Activated T-helper 9 cell treated with anti-CD3 and anti-CD28 coated beads, Interleukin-2, amount 50 U/mL, for 16 hours (primary cell): ENCODE data around the gene AGBL4.
"Not testable (repeated sequence)": the region's sequence is repeated elsewhere in the genome, so short reads cannot be mapped to it uniquely, and the experiment has no call there.

Experiments used
- DNase-seq: peaks from one replicate; pipeline ENCODE4 v3.0.0-alpha.2; 2020; ENCODE audit warnings: low read depth

Gene AGBL4

GRCh38 chr1:49036700-49037099 is 987.1 kb downstream of the AGBL4 start:
- DNase-seq, result no peak

GRCh38 chr1:49028396-49028795 is 995.4 kb downstream of the AGBL4 start:
- no peak for DNase-seq

GRCh38 chr1:49026230-49026811 is 997.4 kb downstream of the AGBL4 start:
- DNase-seq, result no peak

- no peak for DNase-seq
Observed at GRCh38 chr1:49016030-49016977, 1007.5 kb downstream of the AGBL4 start.

- no peak for DNase-seq
Observed at GRCh38 chr1:49013079-49013478, 1010.7 kb downstream of the AGBL4 start.

GRCh38 chr1:49002981-49003380 is 1020.8 kb downstream of the AGBL4 start:
- DNase-seq, result not testable (repeated sequence)

GRCh38 chr1:48999321-48999720 is 1024.4 kb downstream of the AGBL4 start:
- DNase-seq, result no peak

GRCh38 chr1:48996311-48996710 is 1027.4 kb downstream of the AGBL4 start:
- no peak for DNase-seq

GRCh38 chr1:48988633-48989197 is 1035.0 kb downstream of the AGBL4 start:
- no peak for DNase-seq

GRCh38 chr1:48979940-48980339 is 1043.8 kb downstream of the AGBL4 start:
- DNase-seq, result no peak

GRCh38 chr1:48978413-48978812 is 1045.3 kb downstream of the AGBL4 start:
- no peak for DNase-seq

- no peak for DNase-seq
Observed at GRCh38 chr1:48977273-48977672, 1046.5 kb downstream of the AGBL4 start.

GRCh38 chr1:48969971-48970370 is 1053.8 kb downstream of the AGBL4 start:
- DNase-seq, result no peak

- DNase-seq, result no peak
Observed at GRCh38 chr1:48967318-48967717, 1056.4 kb downstream of the AGBL4 start.

- no peak for DNase-seq
Observed at GRCh38 chr1:48966583-48966982, 1057.2 kb downstream of the AGBL4 start.

- DNase-seq, result no peak
Observed at GRCh38 chr1:48960320-48960719, 1063.4 kb downstream of the AGBL4 start.

- no peak for DNase-seq
Observed at GRCh38 chr1:48955774-48956173, 1068.0 kb downstream of the AGBL4 start.

GRCh38 chr1:48953617-48954016 is 1070.1 kb downstream of the AGBL4 start:
- no peak for DNase-seq

- DNase-seq, result no peak
Observed at GRCh38 chr1:48948562-48948961, 1075.2 kb downstream of the AGBL4 start.

GRCh38 chr1:48947761-48948537 is 1075.8 kb downstream of the AGBL4 start:
- DNase-seq, result no peak

- no peak for DNase-seq
Observed at GRCh38 chr1:48946070-48946469, 1077.7 kb downstream of the AGBL4 start.

- no peak for DNase-seq
Observed at GRCh38 chr1:48944811-48945210, 1078.9 kb downstream of the AGBL4 start.
